ENCODE results near the gene DAP. TPM values are rescaled to one million over a fixed set of nuclear protein-coding genes. Genes with fewer than 3 reads are reported as not detected.

The DAP gene
- total and polyA plus RNA-seq, 10 of the 15 experiments (the other 5 are each of a cell fraction or from before 2014, with no cell fraction given) = 12.9 to 130 (median 49.9) TPM

DNA sequence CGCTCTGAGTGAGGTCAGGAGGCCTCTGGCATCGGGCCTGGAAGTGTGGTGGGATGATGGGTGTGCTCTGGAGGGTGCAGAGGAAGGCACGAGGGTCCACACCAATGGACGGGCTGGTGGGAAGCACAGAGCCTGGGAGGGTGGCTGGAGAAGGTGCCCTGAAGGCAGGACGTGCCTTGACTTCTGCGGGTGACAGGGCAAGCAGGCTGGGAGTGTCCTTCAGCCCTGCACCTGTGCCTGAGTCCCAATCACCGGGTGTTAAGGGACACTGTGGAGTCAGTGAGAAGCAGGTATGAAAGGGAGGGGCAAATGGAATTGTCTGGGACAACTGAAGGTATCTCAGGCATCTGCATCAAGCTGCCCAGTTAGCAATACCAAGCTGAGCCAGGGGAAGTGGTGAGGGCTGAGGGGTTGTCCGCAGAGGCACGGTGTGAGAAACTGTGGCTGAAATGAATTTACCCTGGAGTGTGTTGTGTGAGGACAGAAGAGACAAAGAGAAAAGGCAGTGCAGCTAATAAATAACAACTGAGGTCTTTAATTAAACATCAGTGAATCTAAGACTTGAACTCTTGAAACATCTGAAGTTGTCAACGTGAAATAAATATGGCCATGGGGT, 50.4 kb downstream of the DAP start:
- RAD21 ChIA-PET (ENCODE audit: unreplicated experiment) = no interaction called here
- peaks cover 15% of the 10 kb centered on the region for H3K4me1 ChIP-seq (ENCODE audit: control insufficient read depth, insufficient read depth, low read length)
- SMC1A ChIA-PET (ENCODE audit: uncharacterized antibody, unreplicated experiment) = interaction anchor here (1.3 kb wide), 1 partner anchor 9 kb away, joined by 3 read pairs; no protein-coding TSS in a partner anchor
- no peak overlapping the region for H3K27ac ChIP-seq (ENCODE audit: control insufficient read depth, insufficient read depth)
- FAIRE-seq (no peak), ATAC-seq (no peak), DNase-seq (ENCODE audit: low read depth, low spot score) (no peak)
- 88% methylated on average over 10 of the region's 10 CpGs for WGBS (ENCODE audit: insufficient coverage, insufficient replicate concordance, low lambda C conversion rate, missing lambda C conversion rate)
- H3K9ac ChIP-seq (ENCODE audit: control insufficient read depth, insufficient read depth, low read length) = no peak overlapping the region
- no peak overlapping the region for H3K4me3 ChIP-seq
- peaks cover 7 to 9% of the 10 kb centered on the region in 2 experiments for H3K36me3 ChIP-seq (ENCODE audit: control insufficient read depth in 2 of 2, insufficient read depth in 2 of 2, low read length in 1 of 2)
- H3K79me2 ChIP-seq (ENCODE audit: control insufficient read depth, insufficient read depth, low read length) = no peaks in the 10 kb centered on the region; the same call in 1 of the 2 replicates
- in situ Hi-C loops (cut with MboI) (no loop called here), intact Hi-C loops (cut with micrococcal nuclease; ENCODE audit: unreplicated experiment) (no loop called here)
- 0 out of 3 replicates have a peak, but pooled peaks cover 2% of the 10 kb centered on the region for H3K9me3 ChIP-seq (replicated peaks; ENCODE audit: control insufficient read depth, insufficient read depth, low read length)
- TF ChIP-seq MTA3 (IDR thresholded peaks at IDR 0.05; ENCODE audit: borderline replicate concordance, low read length) (no peak), CBX3 (IDR thresholded peaks at IDR 0.05; ENCODE audit: borderline replicate concordance, low read depth) (no peak), ETV6 (conservative IDR thresholded peaks at IDR 0.05 in 1 of 2, IDR thresholded peaks at IDR 0.05 in 1 of 2; ENCODE audit: borderline replicate concordance in 1 of 2, low read depth in 1 of 2) (no peak)
- TF ChIP-seq, protein P1, sequence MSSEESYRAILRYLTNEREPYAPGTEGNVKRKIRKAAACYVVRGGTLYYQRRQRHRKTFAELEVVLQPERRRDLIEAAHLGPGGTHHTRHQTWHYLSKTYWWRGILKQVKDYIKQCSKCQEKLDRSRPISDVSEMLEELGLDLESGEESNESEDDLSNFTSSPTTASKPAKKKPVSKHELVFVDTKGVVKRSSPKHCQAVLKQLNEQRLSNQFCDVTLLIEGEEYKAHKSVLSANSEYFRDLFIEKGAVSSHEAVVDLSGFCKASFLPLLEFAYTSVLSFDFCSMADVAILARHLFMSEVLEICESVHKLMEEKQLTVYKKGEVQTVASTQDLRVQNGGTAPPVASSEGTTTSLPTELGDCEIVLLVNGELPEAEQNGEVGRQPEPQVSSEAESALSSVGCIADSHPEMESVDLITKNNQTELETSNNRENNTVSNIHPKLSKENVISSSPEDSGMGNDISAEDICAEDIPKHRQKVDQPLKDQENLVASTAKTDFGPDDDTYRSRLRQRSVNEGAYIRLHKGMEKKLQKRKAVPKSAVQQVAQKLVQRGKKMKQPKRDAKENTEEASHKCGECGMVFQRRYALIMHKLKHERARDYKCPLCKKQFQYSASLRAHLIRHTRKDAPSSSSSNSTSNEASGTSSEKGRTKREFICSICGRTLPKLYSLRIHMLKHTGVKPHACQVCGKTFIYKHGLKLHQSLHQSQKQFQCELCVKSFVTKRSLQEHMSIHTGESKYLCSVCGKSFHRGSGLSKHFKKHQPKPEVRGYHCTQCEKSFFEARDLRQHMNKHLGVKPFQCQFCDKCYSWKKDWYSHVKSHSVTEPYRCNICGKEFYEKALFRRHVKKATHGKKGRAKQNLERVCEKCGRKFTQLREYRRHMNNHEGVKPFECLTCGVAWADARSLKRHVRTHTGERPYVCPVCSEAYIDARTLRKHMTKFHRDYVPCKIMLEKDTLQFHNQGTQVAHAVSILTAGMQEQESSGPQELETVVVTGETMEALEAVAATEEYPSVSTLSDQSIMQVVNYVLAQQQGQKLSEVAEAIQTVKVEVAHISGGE (CRISPR knock-in tag; IDR thresholded peaks at IDR 0.05) = no peak
- no TSS peak for BruUV-seq (replicated peaks)
- no peaks in the 10 kb centered on the region for H3K27me3 ChIP-seq (replicated peaks in 1 of 2; ENCODE audit: control insufficient read depth in 2 of 2, insufficient read depth in 2 of 2, low read length in 1 of 2)
- CTCF ChIA-PET = no interaction called here
- POLR2A ChIA-PET = no interaction called here
- H4K20me1 ChIP-seq (ENCODE audit: control insufficient read depth, insufficient read depth) = no peaks in the 10 kb centered on the region; the same call in 1 of the 2 replicates
- no peak overlapping the region for H2AFZ ChIP-seq (ENCODE audit: control insufficient read depth, low read depth, low read length)
- no peak overlapping the region for H3K4me2 ChIP-seq (ENCODE audit: control insufficient read depth, insufficient read depth)

Data from GM12878 (cell line).